IPS-18c (cell line): ENCODE results near the gene ARSG.

Source experiments
- H3K4me3 ChIP-seq: 2 replicates; pipeline ENCODE4 v1.7.0; 2013; ENCODE audit warnings: low read depth, mild to moderate bottlenecking, low read length, moderate library complexity; ENCODE audit not compliant: insufficient read depth
- H3K9me3 ChIP-seq: one replicate; pipeline ENCODE4 v1.6.1; 2013; ENCODE audit warnings: mild to moderate bottlenecking, low read length, moderate library complexity; ENCODE audit not compliant: control insufficient read depth, insufficient read depth

Gene ARSG

DNA sequence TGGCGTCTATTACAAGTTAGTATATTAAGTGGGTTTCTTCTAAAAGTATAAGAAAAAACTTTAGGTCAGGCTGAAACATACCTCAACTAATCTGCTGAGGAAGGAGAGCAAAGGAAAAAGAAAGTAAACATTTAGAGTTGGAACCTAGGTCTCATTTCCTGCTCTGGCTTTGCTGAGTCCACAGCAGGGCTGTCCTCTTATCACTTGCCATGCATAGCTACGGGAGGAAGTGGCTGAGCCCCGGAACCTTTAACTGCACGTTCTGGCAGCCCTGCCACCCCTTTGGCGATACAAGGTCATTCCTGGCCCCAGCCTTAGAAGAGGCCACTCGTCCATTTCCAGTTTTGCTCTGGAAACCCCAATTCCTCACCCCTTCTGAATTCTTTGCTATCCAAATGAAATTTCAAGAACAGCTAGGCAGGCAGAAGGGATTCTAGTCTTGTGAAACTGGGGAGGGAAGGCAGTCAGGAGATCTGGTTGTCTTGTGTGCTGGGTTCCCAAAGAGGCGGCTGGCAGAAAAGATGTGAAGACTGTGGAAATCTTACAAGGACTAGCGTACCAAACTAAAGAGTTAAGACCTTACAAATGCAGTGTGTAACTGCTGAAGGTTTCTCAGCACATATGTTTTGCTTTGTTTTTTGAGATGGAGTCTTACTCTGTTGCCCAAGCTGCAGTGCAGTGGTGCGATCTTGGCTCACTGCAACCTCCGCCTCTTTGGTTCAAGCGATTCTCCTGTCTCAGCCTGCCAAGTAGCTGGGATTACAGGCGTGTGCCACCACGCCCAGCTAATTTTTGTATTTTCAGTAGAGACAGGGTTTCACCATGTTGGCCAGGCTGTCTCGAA is 146.9 kb downstream of the ARSG start:
- no peaks in the 10 kb centered on the region for H3K9me3 ChIP-seq
- H3K4me3 ChIP-seq = no peak overlapping the region

DNA sequence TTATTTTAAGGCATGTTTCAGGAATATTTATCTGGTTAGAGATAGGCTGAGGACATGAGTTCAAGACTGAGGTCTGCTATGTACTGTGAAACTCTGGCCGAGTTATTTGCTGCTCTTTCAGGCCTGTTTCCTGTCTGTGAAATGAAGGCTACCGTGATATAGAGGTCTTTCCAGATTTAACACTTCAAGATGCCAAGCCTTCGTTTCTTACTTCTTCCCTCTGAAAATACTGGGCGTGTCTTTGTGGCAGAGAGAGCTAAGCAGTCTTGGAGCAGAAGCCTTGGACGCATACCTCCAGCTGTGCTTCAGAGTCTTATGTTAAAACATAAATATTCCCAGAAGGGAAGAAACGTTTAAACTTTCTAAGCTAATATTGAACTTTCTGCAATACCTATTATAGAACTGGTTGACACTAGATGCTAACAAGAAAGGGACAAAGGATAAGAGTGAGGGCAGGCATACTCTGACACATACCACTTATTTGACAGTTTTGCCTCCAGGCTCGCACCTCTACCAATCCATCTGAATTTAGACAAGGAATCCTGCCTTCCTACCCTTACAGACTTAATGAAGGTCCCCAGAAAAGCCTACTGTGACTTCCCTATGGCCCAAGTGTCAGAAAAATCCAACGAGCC is 148.5 kb downstream of the ARSG start:
- Histone ChIP-seq H3K9me3 (no peaks in the 10 kb centered on the region), H3K4me3 (no peak overlapping the region)

DNA sequence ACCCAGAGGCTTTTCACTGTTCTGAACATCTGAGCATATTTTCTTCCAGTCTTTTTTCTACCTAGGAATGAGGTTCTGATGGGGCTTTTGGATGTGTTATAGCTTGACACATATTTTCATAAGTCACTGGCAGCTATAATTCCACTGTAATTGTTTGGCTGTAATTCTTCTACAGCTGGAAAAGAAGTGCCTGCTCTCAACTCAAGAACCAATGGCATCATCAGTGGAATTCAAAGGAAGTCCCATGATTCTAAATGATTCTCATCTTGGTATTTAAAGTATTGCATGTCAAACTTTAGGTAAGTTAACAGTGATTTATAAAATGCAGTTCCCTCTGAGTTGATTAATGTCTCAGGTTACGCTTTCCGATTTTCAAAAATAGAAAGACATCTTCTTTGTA is 149.2 kb downstream of the ARSG start:
- Histone ChIP-seq H3K4me3 (no peak overlapping the region), H3K9me3 (no peaks in the 10 kb centered on the region)

DNA sequence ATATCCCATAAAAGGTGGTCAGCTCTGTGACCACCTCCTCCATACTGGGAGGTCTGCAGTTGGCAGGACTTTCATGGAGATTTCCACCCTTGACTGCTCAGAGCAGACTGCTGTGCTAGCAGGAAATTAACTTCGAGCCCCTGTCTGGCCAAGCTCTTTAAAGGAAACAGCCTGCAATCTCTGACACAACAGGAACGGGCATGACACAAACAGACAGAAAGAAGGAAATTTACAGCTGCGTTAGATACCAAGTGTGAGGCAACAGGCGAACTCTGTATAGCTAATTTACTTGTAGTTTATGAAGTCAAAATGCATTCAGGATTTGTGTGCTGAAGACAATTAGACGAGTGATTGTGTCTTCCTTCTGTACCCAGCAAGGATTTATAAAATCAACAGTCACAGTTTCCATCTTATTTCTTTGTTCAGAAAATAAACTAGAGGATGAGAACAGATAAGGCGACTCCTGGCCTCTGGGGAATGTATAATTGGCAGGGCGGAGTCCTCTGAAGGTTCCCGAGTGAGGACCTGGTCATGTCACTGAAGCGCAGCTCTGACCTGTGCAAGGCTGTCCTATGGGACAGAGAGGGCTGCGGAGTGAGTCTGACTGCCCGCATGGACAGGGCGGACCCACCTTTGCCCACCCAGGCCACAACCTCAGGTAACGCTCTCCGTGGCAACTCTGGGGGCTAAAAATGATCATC is 149.9 kb downstream of the ARSG start:
- Histone ChIP-seq H3K9me3 (no peaks in the 10 kb centered on the region), H3K4me3 (no peak overlapping the region)

DNA sequence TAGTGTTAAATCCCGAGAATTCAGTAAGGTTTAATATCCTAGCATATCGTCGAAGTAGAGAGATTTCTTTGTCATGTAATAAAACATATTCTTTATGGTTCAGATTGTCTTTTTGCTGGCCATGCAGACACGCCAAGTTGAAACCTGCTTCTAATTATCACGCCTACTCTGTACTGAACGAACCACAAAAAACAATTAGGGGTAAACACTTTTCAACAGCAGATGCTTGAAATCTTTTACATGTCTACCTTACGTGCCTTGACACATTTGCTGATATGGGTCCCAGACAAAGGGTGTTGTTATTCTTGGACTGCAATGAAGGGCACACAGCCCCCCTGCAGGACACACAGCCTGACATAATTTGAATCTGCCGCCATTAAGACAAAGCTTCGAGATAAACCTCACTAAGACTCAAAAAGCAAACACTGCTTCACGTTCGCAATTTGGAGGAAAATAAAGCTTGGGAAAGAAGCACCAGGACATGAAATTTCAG is 152.7 kb downstream of the ARSG start:
- no peak overlapping the region for H3K4me3 ChIP-seq
- H3K9me3 ChIP-seq = no peaks in the 10 kb centered on the region

DNA sequence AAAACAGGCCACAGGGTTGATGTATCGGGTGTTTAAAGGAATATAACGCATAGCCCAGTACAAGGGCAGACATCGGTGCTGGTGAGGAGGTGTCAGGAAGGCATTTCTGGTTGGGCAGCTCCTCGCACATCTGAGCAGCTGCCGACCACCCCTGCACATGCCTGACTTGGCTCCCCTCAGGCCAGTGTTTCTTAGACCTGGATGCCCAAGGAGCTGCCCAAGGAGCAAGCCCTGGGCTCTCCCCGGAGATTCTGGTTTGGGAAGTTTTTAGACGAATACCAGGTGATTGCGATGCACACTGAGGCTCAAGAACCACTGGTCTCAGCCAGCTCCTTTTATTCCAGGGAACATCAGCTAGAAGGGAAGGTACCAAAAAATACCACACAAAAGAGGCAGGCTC is 154.4 kb downstream of the ARSG start:
- Histone ChIP-seq H3K9me3 (no peaks in the 10 kb centered on the region), H3K4me3 (no peak overlapping the region)

DNA sequence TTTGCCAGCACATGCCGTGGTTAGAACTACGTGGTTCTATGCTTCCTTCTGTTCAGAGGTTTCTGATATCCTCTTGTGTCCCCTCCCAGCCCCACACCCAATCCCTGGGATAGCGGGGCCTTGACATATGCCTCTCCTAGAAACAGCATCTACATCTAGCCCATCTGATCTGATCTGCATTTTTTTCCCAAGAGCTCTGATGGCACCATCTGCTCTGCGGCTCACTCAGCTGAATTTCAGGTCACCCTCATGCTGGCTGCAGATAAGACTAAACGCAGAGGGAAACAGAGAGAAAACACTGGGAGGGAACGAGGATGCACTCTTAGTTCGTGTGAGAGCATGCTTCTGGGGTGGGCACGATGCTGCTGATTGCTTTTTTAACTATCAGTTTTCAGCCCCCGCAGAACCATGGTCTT is 155.3 kb downstream of the ARSG start:
- H3K4me3 ChIP-seq = no peak overlapping the region

DNA sequence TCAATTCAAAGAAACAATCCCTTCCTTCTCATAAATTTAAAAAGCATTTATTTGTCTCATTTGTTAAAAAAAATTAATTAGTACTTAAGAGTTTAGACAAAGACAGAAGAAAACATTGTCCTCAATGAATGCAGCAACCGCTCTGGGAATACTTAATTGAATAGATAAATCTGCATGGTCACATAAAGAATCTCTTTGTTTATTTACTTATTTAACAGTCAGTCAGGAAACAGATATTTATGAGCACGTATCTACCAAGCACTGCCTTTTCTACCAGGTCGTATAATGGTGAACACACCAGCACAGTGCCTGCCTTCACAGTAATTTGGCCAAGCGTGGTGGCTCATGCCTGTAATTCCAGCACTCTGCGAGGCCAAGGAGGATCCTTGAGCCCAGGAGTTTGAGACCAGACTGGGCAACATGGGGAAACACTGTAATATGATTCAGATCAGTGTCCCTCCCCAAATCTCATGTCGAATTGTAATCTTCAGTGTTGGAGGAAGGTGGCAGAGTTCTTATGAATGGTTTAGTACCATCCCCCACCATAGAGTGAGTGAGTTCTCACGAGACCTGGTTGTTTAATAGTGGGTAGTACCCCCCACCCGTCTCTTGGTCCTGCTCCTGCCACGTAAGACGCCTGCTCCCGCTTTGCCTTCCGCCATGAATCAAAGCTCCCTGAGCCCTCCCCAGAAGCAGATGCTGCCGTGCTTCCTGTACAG is 157.9 kb downstream of the ARSG start:
- Histone ChIP-seq H3K4me3 (no peak overlapping the region), H3K9me3 (no peaks in the 10 kb centered on the region)

More for the DNA sequence above, 155.3 kb downstream of the ARSG start:
- no peaks in the 10 kb centered on the region for H3K9me3 ChIP-seq

DNA sequence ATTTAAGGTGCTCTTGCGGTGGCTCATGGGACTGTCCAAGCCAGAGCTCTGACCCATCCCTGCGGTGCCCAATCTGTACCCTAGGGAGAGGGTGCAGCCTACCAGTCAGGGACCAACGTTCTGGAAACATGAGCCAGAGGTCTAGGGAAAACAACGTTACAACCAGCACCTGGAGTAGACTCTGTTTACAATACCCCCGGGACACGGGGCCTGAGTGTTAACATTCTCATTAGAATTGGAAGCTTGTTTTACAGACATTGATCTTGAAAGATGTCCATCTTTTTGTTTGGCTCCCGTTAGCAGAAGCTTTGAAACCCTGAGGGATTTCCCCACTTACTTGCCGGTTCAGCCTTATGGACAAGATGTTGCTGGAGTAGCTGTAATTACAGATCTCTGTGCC is 159.1 kb downstream of the ARSG start:
- no peak overlapping the region for H3K4me3 ChIP-seq

DNA sequence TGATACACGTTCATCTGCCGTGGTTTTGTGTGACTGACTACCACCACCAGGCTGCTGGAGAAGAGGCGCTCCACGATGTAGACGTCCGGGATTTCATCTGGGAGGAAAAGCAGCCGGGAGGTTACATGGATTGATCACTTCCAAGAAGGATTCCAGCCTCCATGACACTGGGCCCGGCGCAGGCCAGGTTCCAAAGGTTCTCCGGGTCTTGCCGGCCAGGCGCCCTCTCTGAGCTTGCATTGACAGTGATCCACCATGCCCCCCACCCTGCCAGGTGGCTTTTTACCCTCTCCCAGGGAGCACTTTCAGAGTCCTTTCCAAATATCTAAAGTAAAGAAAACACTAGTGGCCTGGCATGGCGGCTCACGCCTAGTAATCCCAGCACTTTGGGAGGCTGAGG is 159.5 kb downstream of the ARSG start:
- Histone ChIP-seq H3K4me3 (no peak overlapping the region), H3K9me3 (no peaks in the 10 kb centered on the region)

More for the DNA sequence above, 159.1 kb downstream of the ARSG start:
- no peaks in the 10 kb centered on the region for H3K9me3 ChIP-seq

DNA sequence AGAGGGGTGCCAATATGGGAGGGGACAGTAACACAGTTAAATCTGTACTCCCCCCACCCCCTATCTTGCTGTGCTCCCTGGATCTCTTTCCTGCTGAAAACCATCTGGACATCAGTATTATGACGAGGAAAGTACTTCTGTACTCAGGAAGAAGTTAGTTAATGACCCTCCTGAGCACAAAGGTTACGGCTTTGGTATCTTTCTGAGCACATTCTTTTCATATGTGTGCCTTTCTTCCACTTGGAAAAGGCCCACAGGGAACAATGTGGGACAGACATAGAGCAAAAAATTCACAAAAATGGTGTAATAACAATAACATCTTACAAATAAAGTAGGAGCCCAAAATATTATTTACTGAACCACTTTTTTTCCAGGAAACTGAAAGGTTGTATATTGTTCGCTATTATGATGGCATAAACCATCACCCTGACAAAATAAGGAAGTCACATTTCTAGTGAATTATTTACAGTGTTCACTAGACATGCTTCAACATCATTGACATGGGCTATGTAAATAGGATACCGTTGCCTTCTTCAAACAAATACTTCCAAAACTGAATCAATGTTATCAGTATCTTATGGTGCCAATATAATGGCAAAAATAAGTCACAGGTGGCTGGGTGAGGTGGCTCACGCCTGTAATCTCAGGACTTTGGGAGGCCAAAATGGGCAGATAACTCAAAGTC is 160.5 kb downstream of the ARSG start:
- Histone ChIP-seq H3K9me3 (no peaks in the 10 kb centered on the region), H3K4me3 (no peak overlapping the region)

DNA sequence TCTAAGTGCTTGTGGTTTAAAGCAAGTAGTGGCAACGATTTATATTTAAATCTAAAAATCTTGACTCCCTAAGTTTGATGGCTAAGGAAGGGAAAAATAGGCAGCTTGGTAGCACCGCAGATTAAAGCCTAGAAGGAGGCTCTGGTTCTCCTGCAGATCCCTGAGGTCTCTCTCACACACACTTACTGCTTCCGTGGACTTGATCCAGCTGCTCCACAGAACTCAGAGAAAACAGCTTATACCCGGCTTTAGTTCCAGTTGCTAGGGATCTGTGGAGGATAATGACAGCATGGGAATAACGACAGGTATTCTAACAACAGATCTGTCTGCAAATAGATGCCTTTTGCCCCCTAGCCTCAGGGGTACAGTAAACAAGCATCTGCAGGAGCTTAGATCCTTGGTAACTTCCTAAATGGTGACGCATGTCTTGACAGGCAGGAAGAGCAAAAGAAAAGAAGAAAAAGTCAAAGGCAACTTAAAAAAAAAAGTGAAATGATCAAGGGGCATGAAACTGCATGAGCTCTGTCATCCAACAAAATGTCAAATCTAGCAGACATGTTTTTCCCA is 161.5 kb downstream of the ARSG start:
- Histone ChIP-seq H3K9me3 (no peaks in the 10 kb centered on the region), H3K4me3 (no peak overlapping the region)

DNA sequence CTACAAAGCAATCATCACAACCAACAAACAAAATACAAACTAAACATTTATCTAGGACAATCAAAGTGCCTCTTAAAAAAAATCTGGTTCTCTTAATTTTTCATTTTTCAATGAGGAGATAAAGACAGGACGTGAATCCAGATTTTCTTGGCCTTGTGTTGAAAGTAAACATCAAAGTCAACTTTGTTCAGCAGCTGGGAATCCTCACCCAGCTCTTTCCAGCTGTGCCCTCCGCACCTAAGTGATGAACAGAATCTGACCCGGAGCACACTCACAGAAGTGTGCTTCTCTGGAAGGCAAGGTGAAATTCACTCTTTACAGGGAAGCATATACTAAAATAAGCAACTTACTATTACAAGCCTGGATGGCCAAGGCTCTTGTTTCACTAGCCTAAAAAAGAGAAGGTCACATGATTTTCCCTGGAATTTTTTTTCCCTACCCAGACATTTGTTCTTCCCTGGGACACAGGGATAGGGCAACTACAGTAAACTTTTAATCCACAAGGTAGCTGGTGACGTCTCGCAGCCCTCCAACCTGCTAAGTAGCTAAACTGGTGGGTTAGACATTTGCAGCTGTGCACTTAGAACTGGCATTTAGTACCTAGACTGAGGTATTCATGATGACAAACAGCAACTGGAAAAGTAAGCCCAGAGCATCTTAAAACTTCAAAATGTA is 162.8 kb downstream of the ARSG start:
- Histone ChIP-seq H3K4me3 (no peak overlapping the region), H3K9me3 (no peaks in the 10 kb centered on the region)

DNA sequence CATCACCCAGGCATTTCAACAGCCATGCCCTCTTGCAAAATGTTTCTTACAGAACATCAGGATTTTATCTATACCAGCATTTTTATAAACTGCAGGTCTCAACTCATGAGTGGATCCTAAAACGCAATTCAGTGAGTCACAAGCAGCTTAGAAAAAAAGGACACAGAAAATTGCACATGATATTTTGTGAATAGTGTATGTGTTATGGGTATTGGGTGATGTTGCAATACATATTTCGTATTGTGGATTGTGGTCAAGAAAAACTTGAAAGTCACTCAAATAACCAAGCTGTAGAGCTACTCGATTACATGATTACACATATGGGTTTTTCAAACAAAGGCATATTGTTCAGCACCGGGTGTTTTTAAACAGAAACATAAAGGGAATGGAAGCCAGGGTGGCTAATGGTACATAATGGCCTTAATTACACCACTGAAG is 164.6 kb downstream of the ARSG start:
- Histone ChIP-seq H3K4me3 (peak overlapping the region; percentile 74; the same call in 1 of the 2 replicates), H3K9me3 (no peaks in the 10 kb centered on the region)

DNA sequence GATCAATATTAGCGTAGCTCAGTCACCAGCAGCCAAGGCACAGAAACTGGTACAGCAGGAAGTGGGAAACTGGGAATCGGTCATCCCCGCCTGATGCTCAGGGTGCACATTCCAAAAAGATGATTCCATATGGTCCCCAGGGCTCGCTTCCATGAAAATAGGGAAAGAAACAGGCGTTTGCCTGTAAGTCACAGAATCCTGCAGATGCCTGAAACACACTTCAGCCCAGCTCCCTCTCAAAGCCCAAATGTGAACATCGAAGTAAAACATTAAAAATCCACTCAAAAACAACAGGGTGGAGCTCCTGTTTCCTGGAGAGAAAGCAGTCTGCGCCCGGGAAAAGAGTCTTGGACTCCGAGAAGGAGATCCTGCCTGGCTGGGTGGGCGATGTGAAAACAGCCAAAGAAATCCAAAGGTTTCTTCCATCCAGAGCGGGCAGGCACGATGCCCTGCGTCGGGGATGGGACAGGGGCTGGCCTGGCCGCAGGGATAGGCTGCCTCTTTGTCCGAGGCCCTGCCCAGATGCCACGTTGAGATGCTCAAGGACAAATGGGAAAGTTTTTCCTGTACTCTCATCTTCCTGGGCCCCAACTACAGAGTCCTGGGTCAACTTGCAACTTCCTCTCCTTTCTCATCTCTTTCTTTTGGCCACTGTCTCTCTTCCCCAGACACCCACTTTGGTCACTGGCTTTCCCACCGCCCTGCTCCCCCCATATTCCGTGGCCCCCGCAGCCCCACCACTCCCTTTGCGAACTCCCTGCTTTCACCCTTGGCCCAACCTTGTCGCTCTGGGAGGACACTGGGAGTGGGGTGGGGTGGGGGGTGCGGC is 165.3 kb downstream of the ARSG start:
- Histone ChIP-seq H3K9me3 (no peaks in the 10 kb centered on the region), H3K4me3 (peak overlapping the region; percentile 74)
